ENCODE data around the gene PPM1B.

Gene PPM1B

DNA sequence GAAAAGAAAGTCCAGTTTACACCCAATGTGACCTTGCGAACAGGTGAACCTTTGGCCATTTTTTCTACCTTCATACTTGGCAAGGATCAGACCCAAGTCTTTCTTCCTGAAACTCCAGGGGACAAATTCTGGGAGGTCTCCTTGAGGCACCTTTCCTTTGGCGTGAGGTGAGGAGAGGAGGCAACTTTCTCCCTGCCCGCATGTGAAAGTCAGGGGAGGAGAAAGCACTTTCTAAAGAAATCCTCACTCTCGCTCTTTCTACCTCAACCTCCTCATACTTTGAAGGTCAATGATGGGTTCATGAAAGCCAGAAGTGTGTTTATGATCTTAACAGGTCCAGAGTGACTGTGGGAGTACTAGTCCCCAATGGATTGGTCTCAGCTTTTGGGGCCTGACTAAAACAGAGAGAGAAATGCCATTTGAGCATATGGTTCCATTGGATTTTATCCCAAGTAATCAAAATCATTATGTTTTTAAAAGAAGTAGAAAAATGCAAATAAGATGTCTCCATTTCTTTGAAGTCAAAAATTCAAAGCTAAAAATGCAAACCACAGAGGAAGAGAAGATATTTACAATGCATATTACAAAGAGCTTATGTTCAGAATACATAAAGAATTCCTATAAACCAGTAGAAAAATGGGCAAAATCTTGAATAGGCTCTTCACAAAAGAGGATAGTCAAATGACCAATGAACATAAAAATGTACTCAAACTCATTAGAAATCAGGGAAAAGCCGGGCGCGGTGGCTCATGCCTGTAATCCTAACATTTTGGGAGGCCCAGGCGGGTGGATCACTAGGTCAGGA is 15.6 kb upstream of the PPM1B start:
- H3K4me1 ChIP-seq (ENCODE audit: control insufficient read depth, insufficient read depth, low read length) = no peaks in the 10 kb centered on the region
- H3K4me3 ChIP-seq (ENCODE audit: low read depth, low read length) = no peak overlapping the region
- no peaks in the 10 kb centered on the region for H3K36me3 ChIP-seq (ENCODE audit: control insufficient read depth in 2 of 2, insufficient read depth in 1 of 2, low read length in 2 of 2)
- TF ChIP-seq PRDM1 (tag by site-specific recombination; IDR thresholded peaks at IDR 0.05) (peak; percentile 94), ZBTB6 (tag by site-specific recombination; IDR thresholded peaks at IDR 0.05) (no peak)
- ChIA-PET POLR2A (interaction anchor here (1.2 kb wide), 1 partner anchor 15 kb away, joined by 3 read pairs; the partner anchor contains the start of gene PPM1B), CTCF (no interaction called here)
- H3K9me3 ChIP-seq (ENCODE audit: control insufficient read depth, insufficient read depth, low read depth, low read length) = no peaks in the 10 kb centered on the region
- H3K27ac ChIP-seq (ENCODE audit: extremely low read depth, low read depth, low read length) = no peak overlapping the region

DNA sequence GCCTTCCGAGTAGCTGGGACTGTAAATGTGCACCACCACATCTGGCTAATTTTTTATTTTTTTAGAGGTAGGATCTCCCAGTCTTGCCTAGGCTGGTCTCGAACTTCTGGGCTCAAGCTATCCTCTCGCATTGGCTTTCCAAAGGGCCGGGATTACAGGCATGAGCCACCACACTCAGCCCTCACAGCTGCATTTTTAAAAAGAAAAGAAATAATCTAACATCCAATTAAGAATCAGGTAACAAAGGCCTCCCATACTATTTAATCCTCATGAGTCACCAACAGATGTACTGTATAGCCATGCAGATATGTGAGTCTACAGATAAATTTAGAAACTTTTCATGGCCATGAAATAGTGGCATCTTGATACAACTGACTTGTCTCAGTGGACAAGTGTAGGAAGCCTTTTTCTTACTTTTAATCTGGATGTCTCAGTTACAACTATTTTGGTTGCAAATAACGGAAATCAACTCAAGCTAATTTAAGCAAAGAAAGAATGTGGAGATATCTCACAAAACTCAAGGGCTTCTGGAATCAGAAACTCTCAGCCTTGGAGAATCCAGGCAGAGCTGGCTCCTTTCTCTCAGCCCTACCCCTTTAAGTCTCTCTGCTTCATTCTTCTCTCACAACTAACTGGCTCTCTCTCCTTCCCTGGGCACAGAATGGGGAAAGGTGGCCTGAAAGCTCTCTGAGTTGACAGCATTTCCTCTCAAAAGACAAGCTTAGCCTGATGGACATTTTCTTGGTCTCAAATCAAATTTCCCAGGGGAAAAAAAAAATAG is 12.8 kb upstream of the PPM1B start:
- Histone ChIP-seq H3K36me3 (ENCODE audit: control insufficient read depth in 2 of 2, insufficient read depth in 1 of 2, low read length in 2 of 2) (no peaks in the 10 kb centered on the region), H3K4me3 (ENCODE audit: low read depth, low read length) (no peak overlapping the region), H3K27ac (ENCODE audit: extremely low read depth, low read depth, low read length) (no peak overlapping the region), H3K9me3 (ENCODE audit: control insufficient read depth, insufficient read depth, low read depth, low read length) (no peaks in the 10 kb centered on the region), H3K4me1 (ENCODE audit: control insufficient read depth, insufficient read depth, low read length) (no peaks in the 10 kb centered on the region)
- peak; percentile 34; the same call in 1 of the 2 replicates for TF ChIP-seq ZBTB17 (tag by site-specific recombination; IDR thresholded peaks at IDR 0.05)
- no peak for TF ChIP-seq WT1 (tag by site-specific recombination; IDR thresholded peaks at IDR 0.05)
- 0 out of 2 replicates have a peak, but pooled peaks have one; percentile 14 for TF ChIP-seq SP3 (tag by site-specific recombination; IDR thresholded peaks at IDR 0.05)
- ChIA-PET CTCF (no interaction called here), POLR2A (interaction anchor here (1.4 kb wide), 1 partner anchor 12 kb away, joined by 5 read pairs; the partner anchor contains the start of gene PPM1B)

DNA sequence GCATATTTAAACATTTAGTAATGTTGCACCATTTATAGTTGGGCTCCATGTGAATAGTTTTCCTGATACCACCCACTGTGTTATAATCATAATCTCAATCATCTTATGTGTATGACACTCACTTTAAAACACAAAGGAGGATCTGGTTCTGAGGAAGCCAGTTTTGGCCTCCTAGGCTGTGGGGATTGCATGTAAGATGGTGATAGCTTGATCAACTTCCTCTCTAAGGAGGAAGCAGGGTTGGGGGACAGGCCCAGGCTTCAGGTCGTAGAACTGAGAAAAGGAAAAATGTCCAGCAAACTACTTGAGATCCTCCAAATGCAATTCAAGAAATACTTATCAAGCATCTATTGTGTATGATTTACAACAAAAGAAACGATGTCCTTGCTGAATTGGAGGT is 4.9 kb upstream of the PPM1B start:
- POLR2A ChIA-PET = no interaction called here
- TF ChIP-seq ZNF394 (tag by site-specific recombination; IDR thresholded peaks at IDR 0.05; ENCODE audit: borderline replicate concordance) (no peak), KLF16 (tag by site-specific recombination; IDR thresholded peaks at IDR 0.05) (no peak), ZBTB8A (tag by site-specific recombination; IDR thresholded peaks at IDR 0.05) (no peak), TSHZ1 (tag by site-specific recombination; IDR thresholded peaks at IDR 0.05; ENCODE audit: borderline replicate concordance) (no peak), ZSCAN23 (tag by site-specific recombination; IDR thresholded peaks at IDR 0.05) (no peak), ZNF175 (tag by site-specific recombination; IDR thresholded peaks at IDR 0.05) (no peak), ZNF292 (tag by site-specific recombination; IDR thresholded peaks at IDR 0.05; ENCODE audit: borderline replicate concordance, low read depth) (no peak), ZNF169 (tag by site-specific recombination; IDR thresholded peaks at IDR 0.05) (no peak), ZNF302 (tag by site-specific recombination; IDR thresholded peaks at IDR 0.05; ENCODE audit: low read depth) (no peak), ZNF138 (tag by site-specific recombination; IDR thresholded peaks at IDR 0.05; ENCODE audit: borderline replicate concordance) (no peak), ZNF514 (tag by site-specific recombination; IDR thresholded peaks at IDR 0.05) (no peak), ZNF404 (tag by site-specific recombination; IDR thresholded peaks at IDR 0.05) (no peak), ZNF555 (tag by site-specific recombination; conservative IDR thresholded peaks at IDR 0.05) (no peak), ZNF580 (tag by site-specific recombination; IDR thresholded peaks at IDR 0.05) (no peak), ZNF174 (tag by site-specific recombination; IDR thresholded peaks at IDR 0.05) (no peak), REPIN1 (tag by site-specific recombination; IDR thresholded peaks at IDR 0.05; ENCODE audit: low read depth) (no peak), WT1 (tag by site-specific recombination; IDR thresholded peaks at IDR 0.05) (no peak), RBAK (tag by site-specific recombination; IDR thresholded peaks at IDR 0.05) (no peak)
- TF ChIP-seq, protein P1, sequence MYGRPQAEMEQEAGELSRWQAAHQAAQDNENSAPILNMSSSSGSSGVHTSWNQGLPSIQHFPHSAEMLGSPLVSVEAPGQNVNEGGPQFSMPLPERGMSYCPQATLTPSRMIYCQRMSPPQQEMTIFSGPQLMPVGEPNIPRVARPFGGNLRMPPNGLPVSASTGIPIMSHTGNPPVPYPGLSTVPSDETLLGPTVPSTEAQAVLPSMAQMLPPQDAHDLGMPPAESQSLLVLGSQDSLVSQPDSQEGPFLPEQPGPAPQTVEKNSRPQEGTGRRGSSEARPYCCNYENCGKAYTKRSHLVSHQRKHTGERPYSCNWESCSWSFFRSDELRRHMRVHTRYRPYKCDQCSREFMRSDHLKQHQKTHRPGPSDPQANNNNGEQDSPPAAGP (tag by site-specific recombination; IDR thresholded peaks at IDR 0.05) = no peak
- H3K9me3 ChIP-seq (ENCODE audit: control insufficient read depth, insufficient read depth, low read depth, low read length) = no peaks in the 10 kb centered on the region
- CTCF ChIA-PET = no interaction called here
- H3K27ac ChIP-seq (ENCODE audit: extremely low read depth, low read depth, low read length) = no peak overlapping the region
- no peaks in the 10 kb centered on the region for H3K36me3 ChIP-seq (ENCODE audit: control insufficient read depth in 2 of 2, insufficient read depth in 1 of 2, low read length in 2 of 2)
- H3K4me1 ChIP-seq (ENCODE audit: control insufficient read depth, insufficient read depth, low read length) = peaks cover 2% of the 10 kb centered on the region; the same call in 1 of the 2 replicates
- no peak overlapping the region for H3K4me3 ChIP-seq (ENCODE audit: low read depth, low read length)
